ENCODE measurements around the gene PCDHGA3.

- no peak for TF ChIP-seq SIN3A (IDR thresholded peaks at IDR 0.05; ENCODE audit: borderline replicate concordance, insufficient read depth, low read length)
- no peak for TF ChIP-seq POLR2AphosphoS5 (IDR thresholded peaks at IDR 0.05; ENCODE audit: low read depth, low read length)
- no peak for TF ChIP-seq REST (IDR thresholded peaks at IDR 0.05; ENCODE audit: insufficient read depth in 1 of 2, low read depth in 2 of 2, low read length in 2 of 2)
- no peak for TF ChIP-seq TAF1 (IDR thresholded peaks at IDR 0.05; ENCODE audit: borderline replicate concordance, insufficient read depth, low read length)
These were observed 11.4 kb downstream of the PCDHGA3 start, which contains the start of gene PCDHGA4 for GRCh38 chr5:141354900-141355469.
